GM21576 (cell line): ENCODE data around the gene ERBIN.
A peak's percentile ranks its signal among the peaks of the same experiment; 100 is the strongest.
"Not testable (repeated sequence)": the region's sequence is repeated elsewhere in the genome, so short reads cannot be mapped to it uniquely, and the experiment has no call there.

Experiments
- ATAC-seq: cut with Tn5 transposase; IDR thresholded peaks from one replicate; pipeline ENCODE4 v1.9.1; 2021; ENCODE audit warnings: mild to moderate bottlenecking, moderate library complexity; ENCODE audit not compliant: unreplicated experiment

Gene ERBIN

DNA sequence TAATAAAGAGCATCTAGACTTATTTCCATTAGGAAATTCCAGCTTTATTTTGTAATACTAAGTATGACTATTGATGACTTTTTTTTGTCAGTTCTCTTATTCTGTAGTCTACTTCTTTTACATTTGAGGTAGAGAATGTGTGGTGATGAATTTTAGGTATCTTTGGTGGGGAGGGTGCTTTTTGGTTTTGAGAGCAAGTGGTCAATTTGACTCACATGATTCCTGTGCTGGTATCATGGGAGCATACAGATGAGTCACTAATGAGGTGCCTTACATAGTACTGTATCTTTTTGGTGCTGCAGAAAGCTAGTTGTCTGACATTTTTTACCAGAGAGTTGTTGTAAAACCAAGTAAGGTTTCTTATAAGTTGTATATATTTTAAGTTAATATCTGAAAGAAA, 35.3 kb downstream of the ERBIN start:
- peak; percentile 83 for ATAC-seq

DNA sequence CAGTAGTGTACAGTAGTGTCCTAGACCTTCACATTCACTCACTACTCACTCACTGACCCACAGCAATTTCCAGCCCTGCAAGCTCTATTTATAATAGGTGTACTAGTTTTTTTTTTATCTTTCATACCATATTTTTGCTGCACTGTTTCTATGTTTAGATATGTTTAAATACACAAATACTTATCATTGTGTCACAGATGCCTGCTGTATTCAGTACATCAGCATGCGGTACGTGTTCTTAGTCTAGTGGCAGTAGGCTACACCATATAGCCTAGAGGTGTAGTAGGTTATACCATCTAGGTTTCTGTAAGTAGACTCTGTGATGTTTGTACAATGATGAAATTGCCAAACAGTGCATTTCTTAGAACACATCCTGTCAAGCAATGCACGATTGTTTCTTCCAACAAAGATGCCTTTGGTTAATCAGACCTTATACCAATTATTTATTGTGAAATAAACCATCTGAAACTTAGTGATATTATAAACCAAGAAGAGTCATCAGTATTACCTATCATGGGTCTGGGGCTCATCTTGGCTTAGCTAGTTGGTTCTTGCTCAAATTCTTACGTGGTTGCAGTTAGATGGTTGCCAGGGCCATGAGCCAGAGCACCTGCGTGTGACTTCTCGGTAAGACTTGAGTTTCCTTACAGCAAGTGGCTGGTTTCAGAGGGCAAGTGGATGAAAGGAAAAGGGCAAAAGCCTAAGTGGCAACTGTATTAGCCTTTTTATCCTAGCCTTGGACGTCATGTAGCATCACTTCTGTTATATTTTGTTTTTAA, 41.1 kb downstream of the ERBIN start:
- no peak for ATAC-seq

DNA sequence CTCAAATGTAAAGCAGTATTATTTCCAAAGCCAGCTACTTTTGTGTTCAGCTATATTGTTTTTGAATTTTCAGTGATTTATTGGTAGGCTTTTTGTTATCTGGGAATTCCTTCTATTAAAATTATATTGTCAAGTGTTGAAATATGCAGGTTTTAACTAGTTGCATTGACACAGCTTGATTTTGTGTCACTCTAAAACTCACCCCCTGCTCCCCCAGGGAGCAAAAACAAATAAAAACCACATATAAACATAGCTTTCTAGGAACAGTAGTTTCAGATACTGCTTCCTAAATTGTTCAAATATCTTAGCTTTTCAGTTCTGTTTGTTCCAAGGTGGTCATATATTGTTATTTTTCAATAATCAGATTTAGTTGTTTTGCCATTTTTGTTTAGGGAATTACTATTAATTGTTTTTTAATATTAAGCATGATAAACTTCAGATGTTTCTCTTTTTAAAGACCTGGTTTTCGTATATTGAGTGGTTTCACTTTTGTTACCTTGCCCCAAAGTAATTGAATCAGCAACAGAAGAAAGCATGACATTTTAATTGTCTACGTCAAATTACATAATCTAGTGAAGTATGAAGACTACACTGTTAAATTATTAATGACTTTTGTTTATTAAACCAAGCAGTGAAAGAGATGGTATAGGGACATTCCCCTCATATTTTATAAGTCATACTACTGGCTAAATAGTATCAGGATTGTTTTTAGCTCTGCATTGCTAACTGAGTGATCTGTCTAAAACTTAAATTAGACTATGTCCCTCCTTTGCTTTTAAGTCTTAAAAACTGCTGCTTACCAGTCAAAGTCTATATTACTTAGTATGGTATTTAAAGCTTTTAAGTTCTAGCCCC, 43.4 kb downstream of the ERBIN start:
- ATAC-seq, result no peak

DNA sequence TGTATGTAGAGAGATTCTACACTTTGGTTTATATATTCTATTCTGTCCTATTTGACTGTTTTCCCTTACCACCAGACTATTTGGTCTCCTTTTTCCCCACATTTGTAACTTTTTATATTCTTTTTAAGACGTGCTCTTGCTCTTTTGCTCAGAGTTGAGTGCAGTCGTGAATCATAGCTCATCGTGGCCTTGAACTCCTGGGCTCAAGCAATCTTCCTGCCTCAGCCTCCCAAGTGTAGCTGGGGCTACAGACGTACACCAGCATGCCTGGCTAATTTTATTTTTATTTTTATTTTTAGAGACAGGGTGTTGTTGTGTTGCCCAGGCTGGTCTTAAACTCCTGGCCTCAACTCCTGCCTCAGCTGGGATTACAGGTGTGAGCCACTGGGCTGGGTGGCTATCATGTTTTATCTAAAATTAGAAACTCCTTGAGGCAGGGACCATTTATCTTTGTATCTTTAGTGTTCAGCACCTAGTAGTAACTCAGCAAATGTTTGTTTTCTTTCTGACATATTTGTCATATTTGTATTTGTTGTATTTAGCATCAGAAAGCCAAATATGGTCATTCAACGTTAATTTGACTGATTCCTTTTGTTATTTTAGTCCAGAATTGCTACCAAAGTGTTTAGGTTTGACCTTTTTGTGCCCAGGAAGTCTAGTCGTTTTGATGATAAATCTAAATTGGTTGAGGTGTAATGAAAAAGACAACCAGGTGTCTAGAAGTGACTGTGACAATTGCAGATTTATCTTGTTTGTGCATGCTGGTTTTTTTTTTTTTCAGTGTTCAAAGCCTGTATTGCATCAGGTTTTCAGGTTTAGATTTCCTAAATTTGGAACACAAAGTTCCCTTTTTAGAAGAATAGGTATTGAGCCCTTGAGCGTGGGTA, 44.3 kb downstream of the ERBIN start:
- ATAC-seq, result no peak

DNA sequence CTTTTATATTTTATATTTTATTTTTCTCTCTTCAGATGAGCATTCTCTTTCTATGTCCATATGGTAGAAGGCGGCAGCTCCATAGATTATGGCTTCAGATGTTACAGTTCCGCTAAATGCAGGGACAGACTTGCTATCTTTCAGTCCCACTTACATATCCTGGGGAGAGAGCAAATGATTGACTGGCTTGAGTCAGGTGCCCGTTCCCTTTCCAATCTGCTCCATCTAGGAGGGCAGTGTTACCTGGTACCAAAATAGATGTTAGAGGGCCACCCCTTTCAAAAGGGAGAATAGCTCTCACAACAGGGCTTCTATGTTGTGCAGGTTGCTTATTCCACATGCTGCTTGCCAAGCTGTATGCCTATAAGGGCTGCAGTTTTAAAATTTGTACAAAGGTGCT, 45.3 kb downstream of the ERBIN start:
- no peak for ATAC-seq

DNA sequence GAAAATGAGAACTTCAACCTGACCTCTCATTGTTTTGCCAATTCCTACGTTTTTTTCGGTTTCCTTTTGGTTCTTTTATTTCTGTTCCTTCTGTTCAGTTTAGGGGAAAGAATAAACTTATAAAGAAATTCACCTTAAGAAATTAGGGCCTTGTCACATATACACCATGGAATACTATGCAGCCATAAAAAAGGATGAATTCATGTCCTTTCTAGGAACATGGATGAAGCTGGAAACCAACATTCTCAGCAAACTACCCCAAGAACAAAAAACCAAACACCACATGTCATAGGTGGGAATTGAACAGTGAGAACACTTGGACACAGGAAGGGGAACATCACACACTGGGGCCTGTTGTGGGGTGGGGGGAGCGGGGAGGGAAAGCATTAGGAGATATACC, 46.5 kb downstream of the ERBIN start:
- not testable (repeated sequence) for ATAC-seq

DNA sequence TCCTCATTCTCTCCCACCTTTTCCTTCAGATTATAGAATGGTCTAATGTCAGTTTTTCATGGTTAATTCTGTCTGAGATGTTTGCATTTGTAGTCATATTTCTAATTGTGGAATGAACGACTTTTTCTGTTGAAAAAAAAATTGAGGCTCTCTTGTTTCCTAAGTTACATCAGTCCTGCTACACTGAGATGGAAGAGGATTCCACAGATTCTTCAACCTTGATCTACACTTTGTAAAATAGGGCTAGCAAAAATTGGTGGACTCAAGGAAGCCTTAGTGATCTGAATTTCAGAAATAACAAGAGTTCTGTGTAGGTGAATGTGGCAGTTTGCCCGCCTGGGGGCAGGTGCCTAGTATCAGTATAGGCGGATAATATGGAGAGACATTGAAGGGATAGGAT, 51.9 kb downstream of the ERBIN start:
- no peak for ATAC-seq

DNA sequence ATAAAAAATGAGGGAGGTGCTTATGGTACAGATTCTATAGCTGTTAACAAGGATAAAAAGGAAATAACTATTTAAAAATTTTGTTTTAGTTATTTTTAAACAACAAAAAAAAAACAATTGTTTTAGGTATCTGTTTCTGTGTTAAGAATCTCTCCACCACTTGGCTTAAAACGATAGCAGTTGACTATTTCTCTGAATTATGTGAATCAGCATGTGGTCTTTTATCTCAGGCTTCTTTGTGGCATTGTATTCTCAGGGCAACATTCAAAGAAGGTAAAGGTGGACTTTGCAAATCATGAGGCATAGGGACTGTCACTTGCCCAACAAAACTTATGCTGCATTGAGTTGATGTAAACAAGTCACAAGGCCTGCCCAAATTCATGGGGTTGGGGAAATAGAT, 55.2 kb downstream of the ERBIN start:
- ATAC-seq, result no peak

DNA sequence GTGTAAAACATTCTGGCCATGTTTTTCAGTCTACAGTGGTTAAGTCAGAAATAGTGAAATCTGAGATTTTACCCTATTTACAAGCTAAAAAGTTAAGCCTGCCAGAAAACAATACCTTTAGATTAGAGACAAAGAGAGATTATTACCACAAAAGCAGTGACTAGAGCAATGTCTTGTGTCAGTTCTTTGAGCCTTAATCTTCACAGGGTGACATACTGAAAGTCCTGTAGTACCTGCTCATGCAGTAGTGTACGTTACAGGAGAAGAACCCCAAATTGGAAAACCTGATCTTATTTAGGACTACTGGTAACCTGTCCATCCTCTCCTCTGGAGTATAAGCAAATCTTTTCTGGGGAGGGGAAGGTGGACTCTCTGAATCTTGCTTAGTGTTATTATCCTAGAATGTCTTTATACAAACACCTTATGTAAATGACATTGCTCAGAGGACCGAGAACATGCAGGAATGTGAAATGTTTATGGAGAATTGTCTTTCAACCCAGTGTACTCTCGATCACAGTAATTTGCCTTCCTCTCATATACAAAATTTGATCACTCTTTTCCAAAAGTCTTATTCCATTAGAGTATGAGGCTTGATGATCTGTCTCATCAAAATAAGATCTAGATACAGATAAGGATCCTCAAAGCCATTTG, 55.7 kb downstream of the ERBIN start:
- ATAC-seq, result no peak

DNA sequence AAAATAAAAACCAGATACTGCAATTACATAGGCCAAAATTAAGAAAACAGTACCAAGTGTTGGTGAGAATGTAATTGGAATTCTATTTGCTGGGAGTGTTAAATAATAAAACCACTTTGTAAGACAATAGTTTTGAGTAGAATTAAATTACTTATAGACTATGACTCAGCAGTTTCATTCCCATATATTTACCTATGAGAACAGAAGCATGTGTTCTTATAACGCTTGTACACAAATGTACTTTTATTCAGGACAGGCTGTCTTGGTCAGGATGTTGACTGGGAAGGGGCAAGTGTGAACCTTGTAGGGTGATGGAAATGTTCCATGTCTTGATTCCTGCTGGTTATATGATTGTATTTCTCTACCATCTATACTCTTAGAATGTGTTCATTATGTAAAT, 56.3 kb downstream of the ERBIN start:
- ATAC-seq, result no peak

DNA sequence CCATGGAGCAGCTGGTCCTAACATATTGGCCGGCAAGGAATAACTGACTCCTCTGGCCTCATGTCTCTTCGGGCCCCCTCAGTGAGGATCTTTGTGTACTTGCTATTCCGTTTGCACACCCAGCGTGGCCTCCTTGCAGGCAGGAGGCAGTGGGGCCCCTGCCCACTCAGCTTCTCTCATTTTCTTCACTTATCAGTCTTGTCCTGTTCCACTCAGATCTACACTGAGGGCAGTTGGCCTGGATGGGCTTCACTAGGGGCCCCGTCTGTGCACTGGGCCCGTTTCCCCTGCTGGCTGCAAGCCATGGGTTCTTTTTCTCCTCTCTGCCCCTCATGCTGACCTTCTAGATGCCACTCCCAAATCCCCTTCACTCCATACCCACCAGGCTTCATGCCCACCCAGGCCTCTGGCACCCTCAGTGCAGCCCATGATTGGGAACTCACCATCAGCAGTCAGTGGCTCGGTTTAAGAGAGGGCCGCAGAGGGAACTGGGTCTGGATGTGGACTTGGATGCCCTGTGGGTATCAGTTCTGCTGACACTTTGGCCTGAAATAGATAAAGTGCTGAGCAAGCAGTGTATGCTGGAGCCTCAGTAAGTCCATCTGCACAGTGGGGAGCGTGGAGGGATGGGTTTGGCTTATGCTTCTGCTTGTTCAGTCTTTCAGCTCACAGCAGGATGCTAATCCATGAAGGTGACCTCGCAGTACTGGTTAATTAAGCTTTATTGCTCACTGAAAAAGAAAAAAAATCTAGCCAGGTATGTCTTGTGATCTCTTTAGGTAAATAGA, 57.9 kb downstream of the ERBIN start:
- no peak for ATAC-seq

DNA sequence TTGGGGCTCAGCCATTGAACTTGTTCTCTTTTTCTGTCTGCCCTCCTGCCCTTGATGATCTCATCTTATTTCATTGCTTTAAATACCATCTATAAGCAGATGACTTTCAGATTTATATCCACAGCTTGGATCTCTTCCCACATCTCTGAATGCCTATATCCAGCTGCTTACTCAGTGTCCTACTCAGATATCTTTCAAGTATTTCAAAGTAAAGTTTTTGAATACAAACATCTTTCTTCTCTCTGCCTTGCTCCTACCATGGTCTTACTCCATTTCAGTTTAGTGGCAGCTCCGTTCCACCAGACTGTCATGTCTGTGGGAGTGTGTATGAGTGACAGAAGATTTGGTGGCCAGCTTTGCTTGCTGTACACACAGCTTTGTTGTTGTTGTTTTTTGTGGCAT, 59.7 kb downstream of the ERBIN start:
- ATAC-seq, result no peak

DNA sequence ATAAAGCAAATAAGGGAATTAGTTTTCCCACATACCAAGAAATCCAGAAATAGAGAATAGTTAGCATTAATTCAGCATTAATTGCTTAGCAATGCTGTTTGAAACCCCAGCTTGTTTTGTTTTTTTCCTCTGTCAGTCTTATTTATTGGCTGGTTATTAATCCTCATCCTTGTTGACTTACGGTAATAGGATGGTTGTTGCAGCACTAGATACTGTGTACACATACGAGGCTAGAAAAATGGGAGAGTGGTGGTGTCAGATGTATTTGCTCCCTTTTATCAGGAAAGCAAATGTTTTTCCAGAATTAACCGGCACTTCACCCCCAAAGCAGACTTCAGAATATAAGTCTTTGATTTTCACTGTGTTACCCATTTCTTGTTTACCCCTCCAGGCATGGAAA, 60.4 kb downstream of the ERBIN start:
- no peak for ATAC-seq

DNA sequence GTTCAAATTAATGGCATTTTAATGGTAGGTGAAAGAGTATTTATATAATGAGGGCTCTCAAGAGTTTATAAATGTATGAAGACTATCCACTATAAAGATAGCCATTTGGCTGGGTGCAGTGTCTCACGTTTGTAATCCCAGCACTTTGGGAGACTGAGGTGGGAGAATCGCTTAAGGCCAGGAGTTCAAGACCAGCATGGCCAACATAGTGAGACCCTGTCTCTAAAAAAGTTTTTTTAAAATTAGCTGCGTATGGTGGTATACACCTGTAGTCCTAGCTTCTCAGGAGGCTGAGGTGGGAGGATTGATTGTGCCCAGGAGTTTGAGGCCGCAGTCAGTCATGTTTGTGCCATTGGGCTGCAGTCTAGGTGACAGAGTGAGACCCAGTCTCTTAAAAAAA, 61.6 kb downstream of the ERBIN start:
- ATAC-seq, result no peak

DNA sequence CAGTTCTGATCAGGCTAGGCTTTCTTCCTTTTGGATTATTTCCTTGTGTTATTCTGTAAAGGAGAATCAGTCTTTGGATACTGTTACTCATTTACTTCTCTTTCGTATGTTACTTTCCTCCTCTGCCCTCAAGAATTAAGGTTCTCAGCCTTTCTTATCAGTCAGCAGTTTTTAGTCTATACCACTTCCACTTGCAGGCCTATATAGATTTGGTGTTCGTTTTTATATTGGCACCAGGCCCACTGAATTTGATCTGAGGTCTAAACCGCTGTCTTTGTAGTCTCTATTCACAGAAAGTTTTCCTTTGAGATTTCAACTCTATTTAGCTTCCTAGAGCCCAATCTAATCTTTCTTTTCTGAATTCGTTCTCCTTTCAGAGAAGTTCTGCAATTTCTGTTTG, 62.8 kb downstream of the ERBIN start:
- ATAC-seq, result no peak

DNA sequence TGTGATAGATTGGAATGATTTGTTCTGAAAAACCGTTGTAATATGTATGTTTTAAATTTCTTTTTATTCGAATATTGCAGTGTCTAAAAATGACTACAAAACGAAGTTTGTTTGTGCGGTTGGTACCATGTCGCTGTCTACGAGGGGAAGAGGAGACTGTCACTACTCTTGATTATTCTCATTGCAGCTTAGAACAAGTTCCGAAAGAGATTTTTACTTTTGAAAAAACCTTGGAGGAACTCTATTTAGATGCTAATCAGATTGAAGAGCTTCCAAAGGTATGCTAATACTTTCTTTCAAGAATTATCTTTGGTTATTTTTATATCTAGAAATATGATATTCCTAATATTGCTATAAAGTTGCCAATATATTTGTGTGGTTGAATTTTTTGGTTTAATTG, 66.3 kb downstream of the ERBIN start:
- ATAC-seq, result no peak

DNA sequence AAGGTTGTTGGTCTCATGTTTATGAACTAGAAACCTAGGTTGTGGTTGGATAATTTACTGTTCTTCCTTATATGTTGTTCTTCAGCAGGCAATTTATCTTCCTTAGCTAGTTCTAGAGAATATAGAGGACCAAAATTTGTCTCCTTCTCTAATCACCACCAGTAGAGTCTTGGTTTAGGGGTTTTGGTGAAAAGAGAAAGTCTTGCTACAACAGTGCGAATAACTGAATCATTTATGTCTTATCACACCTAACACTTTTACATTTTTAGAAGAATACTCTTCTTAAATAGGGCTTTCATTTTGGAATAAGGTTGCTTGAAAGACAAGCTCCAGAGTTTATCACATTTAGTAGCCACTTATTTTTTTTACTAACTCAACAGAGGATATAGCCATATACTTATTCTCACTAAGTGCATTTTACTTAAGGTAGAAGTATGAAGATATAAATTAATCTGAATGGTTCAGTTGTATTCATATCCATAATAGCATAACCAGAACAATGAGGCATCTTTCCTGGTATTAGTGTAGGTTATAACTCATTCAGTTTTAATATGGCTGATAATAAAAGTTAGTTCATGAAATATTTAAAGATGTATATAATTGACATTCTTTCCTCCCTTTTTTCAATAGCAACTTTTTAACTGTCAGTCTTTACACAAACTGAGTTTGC, 67.9 kb downstream of the ERBIN start:
- no peak for ATAC-seq

DNA sequence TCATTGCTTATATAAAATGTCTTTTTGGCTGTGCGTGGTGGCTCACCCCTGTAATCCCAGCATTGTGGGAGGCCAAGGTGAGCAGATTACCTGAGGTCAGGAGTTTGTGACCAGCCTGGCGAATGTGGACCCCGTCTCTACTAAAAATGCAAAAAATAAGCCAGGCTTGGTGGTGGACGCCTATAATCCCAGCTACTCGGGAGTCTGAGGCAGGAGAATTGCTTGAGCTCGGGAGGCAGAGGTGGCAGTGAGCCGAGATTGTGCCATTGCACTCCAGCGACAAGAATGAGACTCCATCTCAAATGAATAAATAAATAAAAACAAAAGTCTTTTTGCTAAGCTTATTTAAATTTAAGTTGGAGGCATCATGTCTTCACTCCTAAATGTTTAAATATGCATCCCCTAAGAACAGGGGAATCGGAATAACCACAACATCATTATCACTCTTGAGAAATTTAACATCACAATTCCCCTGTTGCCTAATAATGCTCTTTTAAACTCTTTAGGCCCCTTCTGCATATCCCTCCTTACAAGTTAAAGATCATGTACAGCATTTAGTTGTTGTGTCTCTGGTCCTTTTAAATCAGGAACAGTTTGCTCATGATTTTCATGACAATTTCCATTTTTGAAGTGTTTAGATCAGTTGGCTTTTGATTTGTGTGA, 72.8 kb downstream of the ERBIN start:
- ATAC-seq, result no peak

DNA sequence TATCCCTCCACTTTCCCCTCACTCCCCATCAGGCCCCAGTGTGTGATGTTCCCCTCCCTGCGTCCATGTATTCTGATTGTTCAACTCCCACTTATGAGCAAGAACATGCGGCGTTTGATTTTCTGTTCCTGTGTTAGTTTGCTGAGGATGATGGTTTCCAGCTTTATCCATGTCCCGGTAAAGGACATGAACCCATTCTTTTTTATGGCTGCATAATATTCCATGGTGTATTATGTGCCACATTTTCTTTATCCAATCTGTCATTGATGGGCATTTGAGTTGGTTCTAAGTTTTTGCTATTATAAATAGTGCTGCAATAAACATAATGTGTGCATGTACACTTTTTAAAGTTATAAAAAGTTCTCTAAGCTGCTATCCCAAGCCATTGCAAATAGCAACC, 75.6 kb downstream of the ERBIN start:
- no peak for ATAC-seq
